H1 (cell line): Measurements from ENCODE around the gene GOLGA1. TPM values are rescaled to one million over a fixed set of nuclear protein-coding genes. Genes with fewer than 3 reads are reported as not detected.

Experiments used
- BRCA1 ChIP-seq: IDR thresholded peaks from 2 replicates; pipeline ENCODE4 v1.6.1; 2012; ENCODE audit warnings: low read depth, low read length, improper control_type of control experiment
- FOSL1 ChIP-seq: IDR thresholded peaks from 2 replicates; pipeline ENCODE4 v1.6.1; 2011; ENCODE audit warnings: mild to moderate bottlenecking, low read depth, low read length, moderate library complexity; ENCODE audit not compliant: insufficient read depth
- NRF1 ChIP-seq: IDR thresholded peaks from 2 replicates; pipeline ENCODE4 v1.6.1; 2011; ENCODE audit warnings: mild to moderate bottlenecking, low read depth, low read length, improper control_type of control experiment
- polyA plus RNA-seq, 7 experiments: library from polyadenylated mRNA; depleted of rRNA in 3 of 7; stranded (reverse) in 5 of 7; unstranded in 2 of 7; fragments of >200 nt in 5 of 7; fragments of 200-250 nt in 2 of 7; gene quantifications; 1 replicate in 5 of 7; 2 replicates in 1 of 7; 4 replicates in 1 of 7; pipeline versions ENCODE4 v1.2.1 to v1.2.3, GENCODE V29; 2011 to 2013; ENCODE audit warnings: missing spikeins in 2 of 7, mixed read lengths in 2 of 7
- total RNA-seq: library from RNA; stranded (reverse); fragmentation: NEBNext Ultra II Directional; extraction: Animal tissue kit (Norgen Biotek cat#: 25700); gene quantifications from 2 replicates; pipeline ENCODE4 v1.2.1, GENCODE V29; 2021
- TF ChIP-seq, protein P1 (sequence below), 3 experiments: IDR thresholded peaks; 1 replicate in 2 of 3; 2 replicates in 1 of 3; pipeline versions ENCODE4 v1.5.1 to v1.6.1; 2011; ENCODE audit warnings: low read length in 3 of 3, mild to moderate bottlenecking in 3 of 3, inconsistent platforms in 2 of 3, low read depth in 1 of 3, moderate library complexity in 1 of 3; ENCODE audit not compliant: insufficient read depth in 1 of 3; ENCODE audit errors: control extremely low read depth in 1 of 3

GOLGA1 gene
- total and polyA plus RNA-seq, 2 of the 8 experiments (the other 6 are each of a cell fraction or from before 2014, with no cell fraction given) = 4.8 to 6.5 TPM

DNA sequence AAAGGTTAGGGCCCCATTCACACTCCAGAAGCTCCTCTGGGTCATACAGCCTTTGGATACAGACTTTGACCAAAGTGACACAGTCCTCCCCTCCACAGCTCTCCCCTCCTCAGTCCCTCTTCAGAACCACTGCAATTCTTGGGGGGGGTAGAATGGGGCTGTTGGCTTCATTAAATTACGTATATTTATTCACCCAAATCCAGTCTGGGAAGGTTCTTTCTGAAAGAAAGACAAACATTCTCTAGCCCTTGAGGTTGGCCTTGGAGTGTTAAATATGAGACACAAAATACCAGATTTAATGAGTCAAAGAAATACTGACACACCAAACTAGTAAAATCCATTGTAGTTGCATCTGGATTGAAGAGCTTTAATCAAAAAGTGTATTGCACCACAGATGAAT, 62.9 kb downstream of the GOLGA1 start (continued):
- no peak for TF ChIP-seq NRF1
- TF ChIP-seq FOSL1 = no peak
- TF ChIP-seq, protein P1, sequence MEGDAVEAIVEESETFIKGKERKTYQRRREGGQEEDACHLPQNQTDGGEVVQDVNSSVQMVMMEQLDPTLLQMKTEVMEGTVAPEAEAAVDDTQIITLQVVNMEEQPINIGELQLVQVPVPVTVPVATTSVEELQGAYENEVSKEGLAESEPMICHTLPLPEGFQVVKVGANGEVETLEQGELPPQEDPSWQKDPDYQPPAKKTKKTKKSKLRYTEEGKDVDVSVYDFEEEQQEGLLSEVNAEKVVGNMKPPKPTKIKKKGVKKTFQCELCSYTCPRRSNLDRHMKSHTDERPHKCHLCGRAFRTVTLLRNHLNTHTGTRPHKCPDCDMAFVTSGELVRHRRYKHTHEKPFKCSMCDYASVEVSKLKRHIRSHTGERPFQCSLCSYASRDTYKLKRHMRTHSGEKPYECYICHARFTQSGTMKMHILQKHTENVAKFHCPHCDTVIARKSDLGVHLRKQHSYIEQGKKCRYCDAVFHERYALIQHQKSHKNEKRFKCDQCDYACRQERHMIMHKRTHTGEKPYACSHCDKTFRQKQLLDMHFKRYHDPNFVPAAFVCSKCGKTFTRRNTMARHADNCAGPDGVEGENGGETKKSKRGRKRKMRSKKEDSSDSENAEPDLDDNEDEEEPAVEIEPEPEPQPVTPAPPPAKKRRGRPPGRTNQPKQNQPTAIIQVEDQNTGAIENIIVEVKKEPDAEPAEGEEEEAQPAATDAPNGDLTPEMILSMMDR (IDR thresholded peaks at IDR 0.05; ENCODE audit: control extremely low read depth in 1 of 3, insufficient read depth in 1 of 3, low read depth in 1 of 3, low read length in 3 of 3) = no peak
- no peak for TF ChIP-seq BRCA1
